Liver (tissue), 9 donors: ENCODE measurements around the gene OR6Q1. TPM values are rescaled to one million over a fixed set of nuclear protein-coding genes. Genes with fewer than 3 reads are reported as not detected.

Experiments
- DNase-seq: peaks from one replicate; pipeline ENCODE4 v3.0.0-alpha.2; 2017; ENCODE audit warnings: low spot score
- H3K27ac ChIP-seq, 2 donors: one replicate each; pipeline ENCODE4 v1.7.0; 2013; ENCODE audit warnings: inconsistent platforms in 2 of 2, low read length in 2 of 2, control low read depth in 1 of 2, low read depth in 1 of 2, mild to moderate bottlenecking in 1 of 2
- H3K27me3 ChIP-seq, 4 donors: one replicate each; pipeline versions ENCODE4 v1.6.1 to v1.7.0; 2013; ENCODE audit warnings: low read length in 3 of 4, inconsistent platforms in 1 of 4, mild to moderate bottlenecking in 1 of 4, moderate library complexity in 1 of 4; ENCODE audit not compliant: control insufficient read depth in 4 of 4, insufficient read depth in 4 of 4
- H3K36me3 ChIP-seq, 4 donors: one replicate each; pipeline versions ENCODE4 v1.6.1 to v1.7.0; 2013; ENCODE audit warnings: low read length in 3 of 4, mild to moderate bottlenecking in 3 of 4, low read depth in 1 of 4, moderate library complexity in 1 of 4; ENCODE audit not compliant: control insufficient read depth in 4 of 4, insufficient read depth in 3 of 4
- H3K4me1 ChIP-seq, 4 donors: one replicate each; pipeline versions ENCODE4 v1.6.1 to v1.7.0; 2013; ENCODE audit warnings: low read length in 3 of 4, mild to moderate bottlenecking in 3 of 4, moderate library complexity in 1 of 4; ENCODE audit not compliant: control insufficient read depth in 4 of 4, insufficient read depth in 4 of 4
- H3K4me3 ChIP-seq, 3 donors: one replicate each; pipeline versions ENCODE4 v1.6.1 to v1.7.0; 2013; ENCODE audit warnings: low read length in 3 of 3, control low read depth in 1 of 3, low read depth in 1 of 3, mild to moderate bottlenecking in 1 of 3
- H3K9ac ChIP-seq, 2 donors: one replicate each; pipeline ENCODE4 v1.7.0; 2013; ENCODE audit warnings: low read length in 2 of 2, mild to moderate bottlenecking in 2 of 2, moderate library complexity in 2 of 2, control low read depth in 1 of 2, low read depth in 1 of 2
- H3K9me3 ChIP-seq, 4 donors: one replicate each; pipeline versions ENCODE4 v1.6.1 to v1.7.0; 2013; ENCODE audit warnings: low read length in 3 of 4; ENCODE audit not compliant: control insufficient read depth in 4 of 4
- ATF3 ChIP-seq: IDR thresholded peaks from 2 replicates; pipeline ENCODE4 v1.6.1; 2016; ENCODE audit warnings: antibody characterized with exemption
- CTCF ChIP-seq: fragments of 150-350 bp; IDR thresholded peaks from 2 replicates; pipeline ENCODE4 v1.5.1; 2017; ENCODE audit warnings: improper control_type of control experiment, low read depth, low read length; ENCODE audit not compliant: missing input control
- EGR1 ChIP-seq, 2 donors: IDR thresholded peaks; 2 replicates each; pipeline ENCODE4 v1.6.1; 2016 to 2018; ENCODE audit warnings: antibody characterized with exemption in 2 of 2, low read depth in 2 of 2
- FOXA1 ChIP-seq: IDR thresholded peaks from 2 replicates; pipeline ENCODE4 v1.6.1; 2016; ENCODE audit warnings: antibody characterized with exemption
- FOXA2 ChIP-seq: IDR thresholded peaks from 2 replicates; pipeline ENCODE4 v1.6.1; 2016; ENCODE audit warnings: antibody characterized with exemption
- GABPA ChIP-seq, 2 donors: IDR thresholded peaks in 1 of 2; conservative IDR thresholded peaks in 1 of 2; 2 replicates each; pipeline ENCODE4 v1.6.1; 2016; ENCODE audit warnings: antibody characterized with exemption in 2 of 2, mild to moderate bottlenecking in 1 of 2, moderate library complexity in 1 of 2
- HNF4A ChIP-seq, 2 donors: conservative IDR thresholded peaks; 2 replicates each; pipeline ENCODE4 v1.6.1; 2016; ENCODE audit warnings: antibody characterized with exemption in 2 of 2, mild to moderate bottlenecking in 2 of 2
- HNF4G ChIP-seq: IDR thresholded peaks from 2 replicates; pipeline ENCODE4 v1.6.1; 2016; ENCODE audit warnings: antibody characterized with exemption
- JUND ChIP-seq, 2 donors: IDR thresholded peaks; 2 replicates each; pipeline ENCODE4 v1.6.1; 2016; ENCODE audit warnings: antibody characterized with exemption in 2 of 2
- MAX ChIP-seq: IDR thresholded peaks from 2 replicates; pipeline ENCODE4 v1.6.1; 2016; ENCODE audit warnings: antibody characterized with exemption
- NR2F2 ChIP-seq: IDR thresholded peaks from 2 replicates; pipeline ENCODE4 v1.6.1; 2016; ENCODE audit warnings: antibody characterized with exemption
- RAD21 ChIP-seq, 2 donors: IDR thresholded peaks; 2 replicates each; pipeline ENCODE4 v1.6.1; 2016; ENCODE audit warnings: antibody characterized with exemption in 2 of 2, mild to moderate bottlenecking in 2 of 2
- REST ChIP-seq: IDR thresholded peaks from 2 replicates; pipeline ENCODE4 v1.6.1; 2016; ENCODE audit warnings: antibody characterized with exemption, mild to moderate bottlenecking
- RXRA ChIP-seq, 2 donors: IDR thresholded peaks; 2 replicates each; pipeline ENCODE4 v1.6.1; 2017 to 2018; ENCODE audit warnings: antibody characterized with exemption in 2 of 2, mild to moderate bottlenecking in 1 of 2
- SP1 ChIP-seq: IDR thresholded peaks from 2 replicates; pipeline ENCODE4 v1.6.1; 2018; ENCODE audit warnings: antibody characterized with exemption, mild to moderate bottlenecking
- TAF1 ChIP-seq: conservative IDR thresholded peaks from 2 replicates; pipeline ENCODE4 v1.6.1; 2016; ENCODE audit warnings: antibody characterized with exemption, mild to moderate bottlenecking
- YY1 ChIP-seq: IDR thresholded peaks from 2 replicates; pipeline ENCODE4 v1.6.1; 2016; ENCODE audit warnings: antibody characterized with exemption, mild to moderate bottlenecking
- ZBTB33 ChIP-seq: IDR thresholded peaks from 2 replicates; pipeline ENCODE4 v1.6.1; 2016; ENCODE audit warnings: antibody characterized with exemption
- whole genome bisulfite sequencing: extraction: QIAGEN DNeasy Blood & Tissue Kit; methylation state at CpG from one replicate; pipeline ENCODE4 v1.1.7; 2013; 5-methylcytosine and 5-hydroxymethylcytosine counted together
- polyA plus RNA-seq, 2 donors: library from polyadenylated mRNA; stranded (reverse) in 1 of 2; unstranded in 1 of 2; fragments of 200-250 nt in 1 of 2; fragments of >200 nt in 1 of 2; fragmentation: Nextera tagmentation in 1 of 2; extraction: Ambion mirVana in 1 of 2; gene quantifications; one replicate each; pipeline versions ENCODE4 v1.2.1 to v1.2.3, GENCODE V29; 2013 to 2015
- total RNA-seq, 2 donors: library from RNA; depleted of rRNA; stranded (reverse); fragments of >200 nt; gene quantifications; one replicate each; pipeline ENCODE4 v1.2.3, GENCODE V29; 2014
- donor health status: healthy.
- donor health status: healthy.
- donor health status: healthy.
- donor health status: healthy.
- donor health status: healthy.

OR6Q1 gene
- total and polyA plus RNA-seq, 4 donors: not detected

GRCh38 chr11:58034471-58034870, 3.7 kb downstream of the OR6Q1 start:
- no peak for DNase-seq
- 84% methylated on average over 2 of the region's 2 CpGs for WGBS

More at GRCh38 chr11:58034471-58034870, 3.7 kb downstream of the OR6Q1 start:
- no peaks in the 10 kb centered on the region for H3K27me3 ChIP-seq
- H3K9ac ChIP-seq: no peak overlapping the region
- no peak overlapping the region for H3K27ac ChIP-seq
- H3K36me3 ChIP-seq: no peaks in the 10 kb centered on the region
- H3K4me1 ChIP-seq: no peaks in the 10 kb centered on the region
- TF ChIP-seq SP1 (no peak), FOXA1 (no peak), ATF3 (no peak), YY1 (no peak), RAD21 (IDR thresholded peaks at IDR 0.05) (no peak), NR2F2 (no peak), TAF1 (no peak), ZBTB33 (no peak), CTCF (no peak), MAX (no peak), HNF4A (conservative IDR thresholded peaks at IDR 0.05) (no peak), RXRA (IDR thresholded peaks at IDR 0.05) (no peak), JUND (IDR thresholded peaks at IDR 0.05) (no peak), GABPA (IDR thresholded peaks at IDR 0.05 in 1 of 2, conservative IDR thresholded peaks at IDR 0.05 in 1 of 2) (no peak), REST (no peak), FOXA2 (no peak), EGR1 (IDR thresholded peaks at IDR 0.05; ENCODE audit: low read depth in 2 of 2) (no peak), HNF4G (no peak)
- peaks cover 0 to 3% (median 0%) of the 10 kb centered on the region in 4 donors for H3K9me3 ChIP-seq
- H3K4me3 ChIP-seq: no peak overlapping the region
